ENCODE data around the gene FUS. TPM values are rescaled to one million over a fixed set of nuclear protein-coding genes. Genes with fewer than 3 reads are reported as not detected.

Gene FUS
- total RNA-seq, 1 experiment from 2014 or later = 629 TPM

DNA sequence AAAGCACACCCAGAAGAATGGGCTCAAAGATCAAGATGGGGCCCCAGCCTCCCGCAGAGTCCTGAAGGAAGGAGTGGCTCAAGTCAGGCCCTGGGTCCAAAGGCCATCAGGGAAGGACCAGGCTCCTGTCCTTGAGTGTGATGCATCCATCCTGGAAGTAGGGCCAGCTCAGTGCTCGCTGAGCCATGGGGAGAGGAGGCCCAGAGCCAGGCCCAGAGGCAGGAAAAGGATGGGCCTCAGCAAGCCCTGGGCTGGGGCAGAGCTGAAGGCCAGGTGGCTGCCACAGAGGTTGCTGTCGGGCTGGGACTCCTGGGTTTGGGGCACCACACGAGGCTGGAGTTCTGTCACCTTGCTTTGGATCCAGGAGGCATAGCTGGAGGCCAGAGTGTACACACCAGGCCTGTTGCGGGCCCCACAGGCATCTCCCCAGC, 48.1 kb upstream of the FUS start:
- TF ChIP-seq, protein P1, sequence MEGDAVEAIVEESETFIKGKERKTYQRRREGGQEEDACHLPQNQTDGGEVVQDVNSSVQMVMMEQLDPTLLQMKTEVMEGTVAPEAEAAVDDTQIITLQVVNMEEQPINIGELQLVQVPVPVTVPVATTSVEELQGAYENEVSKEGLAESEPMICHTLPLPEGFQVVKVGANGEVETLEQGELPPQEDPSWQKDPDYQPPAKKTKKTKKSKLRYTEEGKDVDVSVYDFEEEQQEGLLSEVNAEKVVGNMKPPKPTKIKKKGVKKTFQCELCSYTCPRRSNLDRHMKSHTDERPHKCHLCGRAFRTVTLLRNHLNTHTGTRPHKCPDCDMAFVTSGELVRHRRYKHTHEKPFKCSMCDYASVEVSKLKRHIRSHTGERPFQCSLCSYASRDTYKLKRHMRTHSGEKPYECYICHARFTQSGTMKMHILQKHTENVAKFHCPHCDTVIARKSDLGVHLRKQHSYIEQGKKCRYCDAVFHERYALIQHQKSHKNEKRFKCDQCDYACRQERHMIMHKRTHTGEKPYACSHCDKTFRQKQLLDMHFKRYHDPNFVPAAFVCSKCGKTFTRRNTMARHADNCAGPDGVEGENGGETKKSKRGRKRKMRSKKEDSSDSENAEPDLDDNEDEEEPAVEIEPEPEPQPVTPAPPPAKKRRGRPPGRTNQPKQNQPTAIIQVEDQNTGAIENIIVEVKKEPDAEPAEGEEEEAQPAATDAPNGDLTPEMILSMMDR (IDR thresholded peaks at IDR 0.05; ENCODE audit: unreplicated experiment) = no peak
- Mint-ChIP-seq H3K4me1 (ENCODE audit: low read depth, unreplicated experiment) (peaks cover 85% of the 10 kb centered on the region), H3K4me3 (ENCODE audit: low read depth, unreplicated experiment) (peak overlapping the region; percentile 66), H3K36me3 (ENCODE audit: insufficient read depth, unreplicated experiment) (peaks cover 86% of the 10 kb centered on the region), H3K9me3 (ENCODE audit: low read depth, unreplicated experiment) (no peaks in the 10 kb centered on the region), H3K27me3 (ENCODE audit: unreplicated experiment) (no peaks in the 10 kb centered on the region), H3K27ac (ENCODE audit: unreplicated experiment) (peak overlapping the region; percentile 93)
- CTCF ChIA-PET = interaction anchor here (1.2 to 5.5 kb wide), 4 partner anchors 10 to 147 kb away, joined by 3 to 38 read pairs (median 15); partner anchors contain the start of genes HSD3B7 and KAT8
- no TSS peak for BruUV-seq (replicated peaks)
- intact Hi-C loops (cut with micrococcal nuclease; ENCODE audit: unreplicated experiment) = no loop called here
- DNase-seq = no peak

DNA sequence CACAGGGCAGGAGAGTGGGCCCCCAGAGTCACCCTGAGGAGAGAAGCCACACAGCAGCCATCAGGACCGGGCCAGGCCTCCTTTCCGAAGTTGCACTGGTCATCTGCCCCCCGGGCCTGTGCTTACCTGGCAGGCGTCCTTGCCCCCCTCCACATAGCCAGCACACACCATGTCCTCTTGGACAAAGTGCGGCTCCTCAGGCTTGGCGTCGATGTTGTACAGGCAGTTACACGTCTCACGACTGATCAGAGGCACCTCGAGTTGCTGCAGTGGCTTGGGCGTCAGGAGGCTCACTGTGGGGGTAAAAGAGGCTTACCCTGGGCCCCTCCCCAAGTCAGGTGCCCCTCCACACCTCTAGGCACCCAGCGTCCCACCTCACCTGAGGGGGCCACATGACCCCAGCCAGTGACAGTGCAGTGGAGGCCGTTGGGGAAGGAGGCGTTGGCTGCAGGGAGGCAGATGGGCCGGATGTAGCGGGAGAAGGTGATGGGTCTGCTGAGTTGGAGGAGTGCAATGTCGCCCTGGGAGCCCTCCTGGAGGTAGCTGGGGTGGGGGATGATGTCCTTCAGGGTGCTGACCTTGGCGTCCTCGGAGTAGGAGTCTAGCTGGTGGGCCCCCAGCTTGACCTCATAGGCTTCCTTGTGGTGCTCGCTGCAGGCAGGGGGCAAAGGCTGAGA, 47.5 kb upstream of the FUS start:
- Mint-ChIP-seq H3K27ac (ENCODE audit: unreplicated experiment) (peak overlapping the region; percentile 6), H3K4me1 (ENCODE audit: low read depth, unreplicated experiment) (peaks cover 81% of the 10 kb centered on the region), H3K27me3 (ENCODE audit: unreplicated experiment) (no peaks in the 10 kb centered on the region), H3K36me3 (ENCODE audit: insufficient read depth, unreplicated experiment) (peaks cover 83% of the 10 kb centered on the region), H3K9me3 (ENCODE audit: low read depth, unreplicated experiment) (no peaks in the 10 kb centered on the region), H3K4me3 (ENCODE audit: low read depth, unreplicated experiment) (peak overlapping the region; percentile 93)
- intact Hi-C loops (cut with micrococcal nuclease; ENCODE audit: unreplicated experiment) = no loop called here
- CTCF ChIA-PET = interaction anchor here (1.2 to 5.5 kb wide), 3 partner anchors 10 to 15 kb away, joined by 3 to 26 read pairs (median 18); partner anchors contain the start of gene KAT8
- BruUV-seq (replicated peaks) = no TSS peak
- TF ChIP-seq, protein P1 (IDR thresholded peaks at IDR 0.05; ENCODE audit: unreplicated experiment) = no peak
- no peak for DNase-seq

DNA sequence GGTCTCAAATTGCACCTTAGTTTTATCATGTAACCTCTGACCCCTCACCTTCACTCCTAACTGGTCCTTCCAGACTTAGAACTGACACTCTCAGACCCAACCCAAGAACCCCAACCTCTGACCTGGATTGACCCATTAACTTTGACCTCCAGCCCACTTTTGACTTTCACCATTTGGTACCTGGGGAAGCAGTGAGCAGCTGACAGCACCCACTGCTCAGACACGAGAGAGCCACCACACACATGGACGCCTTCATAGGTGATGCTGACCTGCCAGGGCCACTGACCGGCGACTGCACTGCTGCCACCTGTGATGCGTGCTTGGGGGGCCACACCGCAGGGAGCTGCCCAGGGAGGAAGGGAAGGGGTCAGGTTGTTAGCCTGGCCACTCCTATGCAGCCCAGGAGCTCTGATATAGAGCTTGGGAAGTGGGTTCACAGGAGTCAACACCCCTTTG, 46.9 kb upstream of the FUS start:
- H3K27me3 Mint-ChIP-seq (ENCODE audit: unreplicated experiment) = no peaks in the 10 kb centered on the region
- H3K27ac Mint-ChIP-seq (ENCODE audit: unreplicated experiment) = peak overlapping the region; percentile 6
- peak overlapping the region; percentile 93 for H3K4me3 Mint-ChIP-seq (ENCODE audit: low read depth, unreplicated experiment)
- no peak for DNase-seq
- CTCF ChIA-PET = interaction anchor here (1.2 to 3.8 kb wide), 2 partner anchors 9 to 16 kb away, joined by 3 to 18 read pairs; partner anchors contain the start of gene KAT8
- TF ChIP-seq, protein P1 (IDR thresholded peaks at IDR 0.05; ENCODE audit: unreplicated experiment) = no peak
- H3K4me1 Mint-ChIP-seq (ENCODE audit: low read depth, unreplicated experiment) = peaks cover 77% of the 10 kb centered on the region
- BruUV-seq (replicated peaks) = no TSS peak
- no peaks in the 10 kb centered on the region for H3K9me3 Mint-ChIP-seq (ENCODE audit: low read depth, unreplicated experiment)
- peaks cover 81% of the 10 kb centered on the region for H3K36me3 Mint-ChIP-seq (ENCODE audit: insufficient read depth, unreplicated experiment)
- intact Hi-C loops (cut with micrococcal nuclease; ENCODE audit: unreplicated experiment) = no loop called here

DNA sequence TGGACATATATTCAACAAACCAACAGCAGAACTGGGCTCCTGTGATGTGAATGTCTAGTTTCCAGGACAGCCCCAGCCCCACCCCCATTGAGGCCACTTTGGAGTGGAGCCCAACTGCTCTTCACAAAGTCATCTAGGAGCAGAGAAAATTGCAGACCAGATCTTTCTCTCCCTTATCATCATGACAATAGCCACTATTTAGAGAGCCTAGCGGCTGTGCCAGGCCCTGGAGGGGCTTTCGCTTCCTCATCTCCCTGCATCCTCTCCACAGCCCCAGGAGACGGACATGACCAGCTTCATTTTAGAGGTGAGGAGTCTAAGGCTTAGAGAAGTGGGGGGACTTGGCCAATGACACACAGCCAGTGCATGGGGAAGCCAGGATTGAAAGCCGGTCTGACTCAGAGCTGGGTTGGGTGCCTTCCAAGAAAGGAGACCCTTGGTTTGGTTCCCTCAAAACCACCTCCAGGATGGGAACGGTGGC, 45.8 kb upstream of the FUS start:
- DNase-seq = peak; percentile 56
- CTCF ChIA-PET = interaction anchor here (0.9 to 3.8 kb wide), 3 partner anchors 17 to 325 kb away, joined by 3 to 18 read pairs (median 3); partner anchors contain the start of genes ARMC5, HSD3B7 and KAT8
- Mint-ChIP-seq H3K9me3 (ENCODE audit: low read depth, unreplicated experiment) (no peaks in the 10 kb centered on the region), H3K36me3 (ENCODE audit: insufficient read depth, unreplicated experiment) (peaks cover 83% of the 10 kb centered on the region), H3K27me3 (ENCODE audit: unreplicated experiment) (no peaks in the 10 kb centered on the region), H3K4me3 (ENCODE audit: low read depth, unreplicated experiment) (peak overlapping the region; percentile 93), H3K27ac (ENCODE audit: unreplicated experiment) (peak overlapping the region; percentile 6), H3K4me1 (ENCODE audit: low read depth, unreplicated experiment) (peaks cover 77% of the 10 kb centered on the region)
- BruUV-seq (replicated peaks) = no TSS peak
- intact Hi-C loops (cut with micrococcal nuclease; ENCODE audit: unreplicated experiment) = loop anchor here (2.0 kb wide), 1 partner anchor 17 kb away; the partner anchor contains the start of gene KAT8
- TF ChIP-seq, protein P1 (IDR thresholded peaks at IDR 0.05; ENCODE audit: unreplicated experiment) = no peak

Measured in Calu3 (cell line).